Activated T-cell treated with anti-CD3 and anti-CD28 coated beads for 4 hours (primary cell): ENCODE measurements around the gene CLMP.
"Not testable (repeated sequence)": the region's sequence is repeated elsewhere in the genome, so short reads cannot be mapped to it uniquely, and the experiment has no call there.

Experiments
- DNase-seq: peaks from one replicate; pipeline ENCODE4 v3.0.0-alpha.2; 2020

CLMP gene

DNA sequence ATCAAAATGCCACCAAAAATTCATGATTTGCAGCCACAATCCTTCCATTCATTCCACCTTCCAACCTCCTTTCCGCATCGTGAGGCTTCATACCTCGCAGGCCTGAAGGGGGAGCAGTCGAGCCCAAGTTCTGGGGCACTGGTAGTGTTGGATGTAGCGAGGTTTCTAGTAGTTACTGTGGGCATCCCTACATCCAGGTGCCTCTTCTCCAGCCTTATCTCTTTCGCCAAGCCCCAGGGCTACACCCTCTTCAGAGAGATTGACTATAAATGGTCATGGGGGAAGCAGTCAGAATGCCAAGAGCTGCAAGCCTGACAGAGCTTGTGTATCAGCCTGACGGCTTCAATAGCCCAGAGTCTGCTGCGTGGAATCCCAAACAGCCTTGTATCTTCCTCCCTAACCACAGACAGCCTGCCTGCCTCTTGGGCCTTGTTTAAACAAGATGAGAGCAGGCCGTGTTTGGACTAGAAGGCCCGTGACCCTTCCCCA lies 28.9 kb downstream of the CLMP start:
- no peak for DNase-seq

DNA sequence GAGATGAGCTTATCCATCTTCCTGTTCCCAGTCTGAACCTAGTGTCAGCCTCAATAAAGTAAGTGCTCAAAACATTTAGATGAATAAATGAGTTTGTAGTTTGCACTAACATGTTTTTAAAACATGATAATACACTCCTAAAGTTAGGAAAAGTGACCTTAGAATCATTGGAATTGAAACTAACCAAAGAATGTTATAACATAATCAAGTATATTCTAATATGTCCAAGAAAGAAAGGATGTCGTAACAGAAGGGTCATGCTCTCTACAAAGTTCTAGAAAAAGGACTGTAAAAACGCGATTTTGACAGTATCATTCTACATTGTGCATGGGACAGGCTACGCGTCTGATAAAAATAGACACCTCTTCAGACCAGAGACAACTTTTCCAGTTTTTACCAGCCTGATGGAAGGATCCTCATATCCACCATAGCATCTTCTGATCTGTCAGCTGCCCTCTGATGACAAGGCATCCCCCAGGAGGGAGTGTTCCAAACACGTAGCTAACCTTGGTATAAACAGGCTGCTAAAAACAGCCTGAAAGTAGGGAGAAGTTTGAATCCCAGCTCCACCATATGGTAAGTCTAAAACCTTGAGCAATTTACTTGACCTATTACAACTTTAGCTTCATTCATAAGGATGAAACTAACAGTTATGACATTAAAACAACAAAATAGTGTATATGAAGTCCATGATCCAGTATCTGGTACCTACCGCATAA lies 30.2 kb downstream of the CLMP start:
- no peak for DNase-seq

DNA sequence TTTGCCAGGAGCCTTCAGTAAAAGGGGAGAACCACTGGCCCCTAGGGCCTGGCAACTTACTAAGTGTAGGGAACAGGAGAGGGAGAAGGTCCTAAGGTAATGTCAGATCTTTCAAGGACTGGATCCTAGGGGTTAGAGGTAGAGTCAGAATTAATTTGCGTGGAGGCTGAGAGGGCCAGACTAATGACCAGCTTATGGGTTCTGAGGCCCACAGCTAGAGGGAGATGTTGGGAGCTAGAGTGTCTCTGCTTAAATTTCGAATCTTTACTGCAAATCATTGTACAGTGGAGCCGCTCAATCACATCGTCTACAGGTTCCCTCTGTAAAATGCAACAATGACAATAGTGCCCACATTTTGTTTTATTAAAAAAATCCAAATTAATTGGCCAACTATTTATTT lies 31.4 kb downstream of the CLMP start:
- no peak for DNase-seq

DNA sequence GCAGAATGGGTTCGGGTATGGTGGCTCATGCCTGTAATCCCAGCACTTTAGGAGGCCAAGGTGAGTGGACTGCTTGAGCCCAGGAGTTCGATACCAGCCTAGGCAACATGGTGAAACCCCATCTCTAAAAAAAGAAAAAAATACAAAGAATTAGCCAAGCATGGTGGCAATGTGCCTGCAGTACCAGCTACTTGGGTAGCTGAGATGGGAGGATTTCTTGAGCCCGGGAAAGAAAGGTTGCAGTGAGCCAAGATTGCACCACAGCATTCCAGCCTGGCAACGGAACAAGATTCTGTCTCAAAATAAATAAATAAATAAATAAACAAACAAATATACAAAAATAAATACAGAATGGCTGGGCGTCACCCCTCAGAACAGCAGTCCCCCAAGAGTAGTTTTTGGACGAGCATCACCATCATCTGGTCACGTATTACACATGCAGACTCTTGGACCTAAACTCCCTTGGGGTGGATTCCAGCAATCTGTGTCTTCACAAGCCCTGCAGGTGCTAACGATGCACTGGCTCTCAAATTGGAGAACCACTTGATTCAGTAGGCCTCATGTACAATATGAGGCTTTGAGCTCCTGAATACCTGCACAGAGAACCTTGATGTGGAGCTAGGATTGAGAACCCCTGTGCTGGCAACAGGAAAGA lies 33.5 kb downstream of the CLMP start:
- DNase-seq: no peak

DNA sequence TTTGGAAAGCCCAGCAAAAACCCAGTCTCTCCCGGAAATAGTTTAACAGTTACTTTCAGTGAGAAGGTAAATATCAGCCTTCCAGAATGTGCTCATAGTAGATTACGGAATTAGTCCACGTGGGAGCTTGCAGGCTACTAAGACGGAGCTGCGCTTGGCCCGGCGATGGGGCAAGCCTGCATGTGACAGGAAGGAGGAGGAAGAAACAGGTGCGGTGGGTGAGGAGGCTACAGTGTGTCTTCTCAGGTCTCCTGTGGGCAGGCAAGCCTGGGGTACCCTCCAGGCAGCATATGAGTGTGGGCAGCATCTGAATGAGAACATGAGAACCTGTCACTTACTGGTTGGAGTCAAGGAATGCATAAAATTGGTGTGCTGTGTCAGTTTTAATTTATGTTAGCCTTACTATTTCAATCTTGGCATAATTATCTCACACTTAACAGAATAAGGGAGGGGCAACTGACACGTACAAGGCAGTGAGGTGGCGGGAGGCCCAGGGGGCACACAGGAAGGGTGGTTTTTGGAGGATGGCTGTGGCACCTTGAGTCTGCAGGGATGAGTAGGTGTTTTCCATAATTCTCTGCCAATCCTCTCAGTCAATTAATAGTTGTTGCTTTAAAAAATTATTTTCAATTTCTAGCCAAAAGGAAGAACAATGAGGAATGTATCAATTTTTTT lies 35.7 kb downstream of the CLMP start:
- no peak for DNase-seq

DNA sequence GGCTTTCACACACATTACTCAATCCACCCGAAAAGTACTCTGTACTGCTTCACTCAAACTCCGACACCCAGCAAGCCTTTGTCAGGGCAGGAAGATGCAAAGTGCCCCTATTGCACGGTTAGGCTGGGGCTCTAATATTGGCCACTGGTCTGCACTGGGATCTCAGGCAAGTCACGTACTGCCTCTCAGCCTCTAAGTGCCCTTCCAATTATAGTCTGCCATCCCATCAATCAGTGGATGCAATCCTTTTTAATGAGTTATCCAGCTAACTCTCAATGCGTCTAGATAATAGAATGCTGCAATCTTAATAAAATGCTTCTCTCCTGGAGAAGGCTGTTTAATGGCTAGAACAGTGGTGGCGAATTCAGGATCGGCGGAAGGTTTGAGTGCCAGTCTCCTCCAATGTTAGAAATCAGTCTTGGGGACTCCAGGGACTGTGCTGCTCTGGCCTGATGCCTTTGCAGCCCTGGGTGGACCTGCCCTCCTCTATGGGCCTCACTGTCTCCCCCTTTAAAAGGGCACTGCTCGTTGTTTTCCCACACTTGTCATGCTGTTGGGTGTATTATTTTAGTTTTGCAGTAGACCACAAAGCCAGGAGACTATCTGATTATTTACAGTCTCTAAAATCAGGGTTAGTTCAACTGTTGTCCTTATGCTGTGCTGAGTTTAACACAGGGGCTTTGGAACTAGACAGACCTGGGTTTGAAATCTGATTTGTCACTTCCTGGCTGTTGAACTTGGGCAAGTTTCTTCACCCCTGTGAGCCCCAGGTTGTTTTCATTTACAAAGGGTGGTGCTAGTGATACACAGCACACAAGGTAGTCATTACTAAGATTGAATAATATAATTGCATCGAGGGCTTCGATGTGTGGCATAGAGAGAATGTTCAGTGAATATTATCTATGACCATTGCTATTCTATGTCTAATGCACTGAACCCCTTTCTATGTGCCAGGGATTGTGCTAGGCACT lies 36.7 kb downstream of the CLMP start:
- DNase-seq: no peak

DNA sequence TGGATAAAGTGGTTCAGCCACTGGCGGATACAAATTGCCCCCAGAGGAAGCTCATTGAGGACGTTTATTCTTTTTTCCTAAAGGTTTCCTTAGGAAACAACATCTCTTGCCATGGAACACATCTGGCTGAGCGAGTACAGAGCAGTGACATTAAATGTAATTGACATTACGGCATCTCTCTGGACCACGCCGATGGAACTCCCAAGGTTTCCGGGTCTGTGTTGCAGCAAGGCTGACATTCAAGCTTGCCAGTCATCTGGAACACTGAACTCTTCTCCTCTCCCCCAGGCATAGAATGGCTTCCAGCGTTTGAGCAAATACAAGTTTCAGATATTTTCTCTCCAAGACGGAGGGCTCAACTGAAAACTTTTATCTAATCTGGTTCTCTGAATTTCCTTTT lies 42.1 kb downstream of the CLMP start:
- DNase-seq: no peak

DNA sequence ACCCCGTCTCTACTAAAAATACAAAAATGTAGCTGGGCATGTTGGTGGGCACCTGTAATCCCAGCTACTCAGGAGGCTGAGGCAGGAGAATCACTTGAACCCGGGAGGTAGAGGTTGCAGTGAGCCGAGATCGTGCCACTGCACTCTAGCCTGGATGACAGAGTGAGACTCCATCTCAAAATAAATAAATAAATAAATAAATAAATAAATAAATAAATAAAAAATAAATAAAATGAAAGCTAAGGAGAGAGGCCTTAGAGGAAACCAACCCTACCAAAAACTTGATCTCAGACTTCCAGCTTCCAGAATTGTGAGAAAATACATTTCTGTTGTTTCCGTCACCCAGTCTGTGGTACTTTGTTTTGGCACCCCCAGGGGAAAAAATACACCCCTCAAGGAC lies 42.7 kb downstream of the CLMP start:
- DNase-seq: not testable (repeated sequence)

DNA sequence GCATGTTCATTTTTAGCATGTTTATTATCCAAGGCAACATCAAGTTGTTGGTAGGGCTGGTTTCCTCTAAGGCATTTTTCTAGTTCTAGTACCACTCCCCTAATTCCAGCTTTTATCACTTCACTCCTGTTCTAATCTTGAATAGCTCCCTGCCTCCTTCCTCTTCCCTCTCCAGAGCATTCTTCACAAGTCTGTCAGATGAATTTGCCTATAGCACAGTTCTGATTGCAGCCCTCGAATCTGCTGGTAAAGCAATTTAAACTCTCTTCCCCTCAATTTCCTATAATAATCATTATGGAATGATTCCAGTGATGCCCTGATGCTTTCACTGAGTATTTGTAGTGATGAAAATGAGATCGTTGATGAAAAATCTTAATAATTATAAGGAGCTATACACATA lies 43.3 kb downstream of the CLMP start:
- no peak for DNase-seq

DNA sequence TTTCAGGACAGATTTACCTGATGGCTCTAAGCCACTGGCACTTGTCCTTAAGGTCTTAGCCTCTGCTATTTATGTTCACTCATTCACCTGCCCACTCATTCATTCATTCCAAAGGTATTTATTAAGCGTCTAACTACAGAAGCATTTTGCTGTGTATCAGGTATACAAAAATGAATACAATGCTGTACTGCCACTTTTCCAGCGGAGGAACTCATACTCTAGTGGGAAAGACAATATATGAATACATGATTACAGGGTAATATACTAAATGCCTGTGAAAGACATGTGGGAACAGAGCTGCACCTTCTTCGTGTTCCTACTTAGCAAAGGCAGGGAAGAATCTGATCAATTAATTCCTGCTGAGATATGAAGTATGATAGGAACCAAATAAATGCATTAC lies 43.7 kb downstream of the CLMP start:
- DNase-seq: no peak

DNA sequence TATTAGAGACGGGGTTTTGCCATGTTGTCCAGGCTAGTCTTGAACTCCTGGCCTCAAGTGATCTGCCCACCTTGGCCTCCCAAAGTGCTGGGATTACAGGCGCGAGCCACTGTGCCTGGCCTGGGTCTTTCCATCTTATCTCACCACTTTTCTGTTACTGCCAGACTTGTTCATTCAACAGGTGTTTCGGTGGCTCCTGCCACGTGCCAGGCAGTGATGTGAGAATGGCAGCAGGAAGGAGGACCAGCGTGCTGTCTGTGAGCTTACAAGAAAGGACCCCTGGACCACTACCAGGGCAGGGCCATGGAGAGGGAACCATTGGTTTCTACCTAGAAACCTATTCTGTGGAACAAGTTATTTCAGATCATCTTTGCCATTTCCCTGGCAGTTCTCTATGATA lies 44.2 kb downstream of the CLMP start:
- DNase-seq: no peak

DNA sequence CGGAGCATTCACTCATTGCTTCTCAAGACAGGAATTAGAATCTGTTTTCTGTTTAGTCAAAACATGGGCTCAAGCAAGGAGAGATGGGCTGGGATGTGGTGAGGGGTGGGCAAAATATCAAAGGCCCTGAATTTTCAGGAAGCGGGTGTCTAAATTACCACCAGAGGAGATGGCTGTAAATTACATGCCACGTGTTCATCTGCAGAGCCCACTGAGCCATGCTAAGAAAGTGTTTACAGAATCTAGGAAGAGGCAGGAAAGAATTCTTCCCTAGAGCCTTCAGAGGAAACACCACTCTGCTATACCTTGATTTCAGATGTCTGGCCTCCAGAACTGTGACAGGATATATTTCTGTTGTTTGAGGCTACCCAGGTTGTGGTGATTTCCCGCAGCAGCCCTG lies 46.1 kb downstream of the CLMP start:
- no peak for DNase-seq

DNA sequence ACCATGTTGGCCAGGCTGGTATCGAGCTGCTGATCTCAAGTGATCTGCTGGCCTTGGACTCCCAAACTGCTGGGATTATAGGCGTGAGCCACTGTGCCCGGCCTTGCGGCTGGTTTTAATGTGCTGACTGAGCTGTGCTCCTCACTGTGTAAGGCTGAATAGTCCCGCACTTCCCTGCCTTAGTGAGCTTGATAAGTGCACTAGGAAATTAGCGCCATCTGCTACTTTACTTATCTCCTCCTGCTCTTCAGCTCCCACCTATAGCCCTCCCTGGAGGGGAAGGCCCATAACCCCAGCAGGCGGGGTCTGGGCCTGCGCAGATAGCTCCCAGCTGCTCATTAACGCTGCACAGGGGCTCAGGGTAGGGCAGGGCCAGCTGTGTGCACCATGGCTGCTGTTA lies 49.4 kb downstream of the CLMP start:
- no peak for DNase-seq

DNA sequence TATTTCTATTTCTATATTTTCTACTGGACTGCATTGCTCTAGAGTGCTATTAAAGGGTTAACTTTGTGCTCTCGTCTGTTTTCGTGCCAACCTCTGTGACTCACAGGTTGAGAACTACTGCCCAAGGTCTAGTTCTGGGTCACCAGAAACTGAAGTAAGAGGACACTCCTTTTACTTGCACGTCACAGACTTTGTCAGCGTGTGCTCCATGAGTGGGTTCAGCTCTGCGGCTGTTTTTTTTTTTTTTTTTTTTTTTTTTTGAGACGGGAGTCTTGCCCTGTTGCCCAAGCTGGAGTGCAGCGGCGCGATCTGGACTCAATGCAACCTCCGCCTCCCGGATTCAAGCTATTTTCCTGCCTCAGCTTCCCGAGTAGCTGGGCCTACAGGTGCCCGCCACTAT lies 49.8 kb downstream of the CLMP start:
- DNase-seq: no peak

DNA sequence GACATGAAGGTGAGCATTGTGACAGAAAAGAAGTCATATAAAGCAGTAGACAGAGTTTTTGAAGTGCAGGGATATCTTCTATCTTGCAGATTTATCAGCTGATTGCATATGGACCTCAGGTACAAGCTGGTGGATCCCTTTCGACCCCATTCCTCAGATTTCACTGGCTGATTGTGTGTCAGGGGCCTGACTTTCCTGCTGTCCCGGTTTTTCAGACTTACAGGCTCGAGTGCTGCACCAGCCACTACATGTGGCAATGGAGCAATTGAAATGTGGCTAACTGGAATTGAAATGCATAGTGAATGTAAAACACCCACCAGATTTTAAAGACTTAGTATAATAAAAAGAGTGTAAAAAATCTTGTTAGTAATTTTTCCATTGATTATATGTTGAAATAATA lies 50.3 kb downstream of the CLMP start:
- DNase-seq: no peak

DNA sequence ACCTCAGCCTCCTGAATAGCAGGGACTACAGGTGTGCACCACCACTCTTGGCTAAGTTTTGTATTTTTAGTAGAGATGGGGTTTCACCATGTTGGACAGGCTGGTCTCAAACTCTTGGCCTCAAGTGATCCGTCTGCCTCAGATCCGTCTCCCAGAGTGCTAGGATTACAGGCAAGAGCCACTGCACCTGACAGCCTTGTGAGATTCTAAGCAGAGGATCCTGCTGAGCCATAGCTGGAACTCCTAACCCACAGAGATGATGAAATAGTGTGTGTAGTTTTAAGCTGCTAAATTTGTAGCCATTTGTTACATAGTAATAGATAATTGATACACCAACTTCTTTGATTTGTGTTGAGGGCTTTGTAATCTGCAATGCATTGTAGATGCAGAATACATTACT lies 51.1 kb downstream of the CLMP start:
- DNase-seq: no peak

DNA sequence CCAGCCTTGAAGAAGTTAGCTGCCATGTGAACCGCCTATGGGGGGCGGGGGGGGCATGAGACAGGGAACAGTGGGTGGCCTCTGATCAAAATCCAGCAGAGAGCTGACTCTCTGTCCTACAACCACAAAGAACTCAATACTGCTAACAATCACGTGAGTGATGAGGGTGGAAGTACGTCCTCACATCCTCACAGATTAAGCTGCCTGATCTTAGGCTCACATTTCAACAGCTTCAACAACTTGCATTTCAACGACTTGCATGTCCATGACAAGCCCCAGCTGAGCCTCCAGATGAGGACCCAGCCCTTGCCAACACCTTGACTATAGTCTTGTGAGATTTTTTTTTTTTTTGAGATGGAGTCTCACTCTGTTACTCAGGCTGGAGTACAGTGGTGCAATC lies 51.6 kb downstream of the CLMP start:
- DNase-seq: no peak

DNA sequence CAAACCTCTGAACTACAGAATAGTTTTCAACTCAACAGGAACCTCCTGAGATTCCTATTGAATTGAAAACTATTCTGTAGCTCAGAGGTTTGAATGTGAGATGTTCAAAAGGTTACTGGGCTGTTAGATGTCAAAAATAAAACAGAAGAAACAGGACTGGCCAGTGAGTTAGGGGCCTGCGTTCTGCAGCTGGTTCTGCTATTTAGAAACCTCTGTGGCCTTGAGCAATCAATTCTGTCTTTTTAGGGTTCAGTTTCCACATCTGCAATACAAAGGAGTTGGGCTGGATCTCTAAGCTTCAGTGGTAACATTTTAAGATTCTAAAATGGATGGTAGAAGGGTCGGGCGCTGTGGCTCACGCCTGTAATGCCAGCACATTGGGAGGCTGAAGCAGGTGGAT lies 55.8 kb downstream of the CLMP start:
- no peak for DNase-seq

DNA sequence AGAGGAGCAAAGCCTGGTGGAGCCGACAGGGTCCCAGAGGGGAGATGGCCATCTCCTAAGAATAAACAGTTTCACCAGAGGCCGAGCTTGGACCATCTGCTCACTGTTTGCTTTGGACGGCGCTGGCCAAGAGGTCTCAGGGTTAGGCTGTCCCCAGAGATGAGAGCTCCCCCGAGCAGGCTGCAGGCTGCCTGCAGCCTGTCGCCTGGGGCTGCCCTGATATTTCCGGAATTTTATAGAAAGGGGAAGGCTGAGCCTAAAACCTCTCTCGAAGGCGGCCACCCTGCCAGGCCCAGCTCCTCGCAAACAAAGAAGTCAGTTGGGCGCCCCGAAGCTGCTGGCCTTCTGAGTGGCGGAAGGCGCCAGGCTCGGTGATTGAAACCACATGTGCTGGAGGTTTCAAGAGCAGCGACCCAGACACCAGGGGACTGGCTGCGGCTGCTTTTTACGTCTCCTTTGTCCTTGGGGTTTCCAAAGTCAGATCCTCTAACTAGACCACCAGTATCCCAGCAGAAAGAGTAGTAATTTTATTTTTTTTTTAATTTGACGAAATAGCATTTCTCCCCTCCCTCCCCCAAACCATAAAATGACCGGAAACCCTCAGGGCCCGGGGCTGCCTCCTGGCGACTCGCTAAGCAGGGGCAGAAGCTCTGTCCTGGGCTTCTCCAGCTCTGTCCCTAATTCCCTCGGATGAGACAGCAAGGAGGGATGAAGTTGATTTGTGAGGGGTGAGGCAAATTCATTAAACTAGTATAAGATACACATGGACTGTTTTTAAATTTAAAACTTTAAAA lies 57.4 kb downstream of the CLMP start:
- DNase-seq: no peak

DNA sequence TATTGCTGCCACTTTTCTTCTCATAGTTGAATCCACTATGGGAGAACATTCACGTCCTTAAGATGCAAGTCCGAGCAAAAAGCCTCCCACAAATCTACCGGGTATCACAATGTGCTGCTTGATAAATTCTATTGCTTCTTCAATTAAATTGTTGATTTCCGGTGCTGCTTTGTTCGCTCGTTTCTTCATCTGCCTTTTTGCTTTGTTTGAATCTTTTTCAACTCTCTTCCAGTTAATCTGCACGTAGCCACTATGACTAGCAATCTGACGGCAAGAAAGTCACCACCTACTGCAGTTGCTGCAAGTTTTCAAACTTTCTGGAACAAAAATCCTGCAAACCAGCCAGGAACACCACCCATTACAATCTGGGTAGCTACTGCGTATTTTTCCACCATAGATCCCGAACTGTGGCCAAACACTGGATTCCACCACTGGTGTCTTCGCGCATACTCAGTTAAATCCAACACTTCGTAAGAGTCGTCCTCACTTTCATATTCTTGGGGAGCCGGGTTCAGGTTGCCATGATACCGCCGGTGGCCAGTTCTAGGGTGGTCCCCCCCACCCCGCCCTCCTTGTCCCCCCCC lies 59.1 kb downstream of the CLMP start:
- no peak for DNase-seq

DNA sequence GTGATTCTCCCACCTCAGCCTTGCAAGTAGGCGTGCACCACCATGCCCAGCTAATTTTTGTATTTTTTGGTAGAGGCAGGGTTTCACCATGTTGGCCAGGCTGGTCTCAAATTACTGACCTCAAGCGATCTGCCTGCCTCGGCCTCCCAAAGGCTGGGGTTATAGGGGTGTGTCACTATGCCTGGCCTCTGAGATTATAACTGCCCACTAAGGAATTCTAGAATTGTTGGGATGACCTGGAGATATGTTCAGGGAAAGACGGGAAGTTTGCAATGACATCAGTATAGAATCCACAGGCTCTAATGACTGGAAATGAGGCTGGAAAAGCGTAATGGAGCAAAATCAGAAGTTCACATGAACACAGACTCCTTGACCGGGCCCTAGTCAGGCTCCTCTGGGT lies 62.2 kb downstream of the CLMP start:
- DNase-seq: no peak
